NCI-H2171 treated with DMSO at 0.1 percent for 48 hours (cell line): Measurements from ENCODE around the gene SCYL1.
A peak's percentile ranks its signal among the peaks of the same experiment; 100 is the strongest.
"Not testable (repeated sequence)": the region's sequence is repeated elsewhere in the genome, so short reads cannot be mapped to it uniquely, and the experiment has no call there.

Experiments used
- DNase-seq: peaks from one replicate; lab custom pipeline; 2025; lab: John Stamatoyannopoulos, UW

SCYL1 gene

DNA sequence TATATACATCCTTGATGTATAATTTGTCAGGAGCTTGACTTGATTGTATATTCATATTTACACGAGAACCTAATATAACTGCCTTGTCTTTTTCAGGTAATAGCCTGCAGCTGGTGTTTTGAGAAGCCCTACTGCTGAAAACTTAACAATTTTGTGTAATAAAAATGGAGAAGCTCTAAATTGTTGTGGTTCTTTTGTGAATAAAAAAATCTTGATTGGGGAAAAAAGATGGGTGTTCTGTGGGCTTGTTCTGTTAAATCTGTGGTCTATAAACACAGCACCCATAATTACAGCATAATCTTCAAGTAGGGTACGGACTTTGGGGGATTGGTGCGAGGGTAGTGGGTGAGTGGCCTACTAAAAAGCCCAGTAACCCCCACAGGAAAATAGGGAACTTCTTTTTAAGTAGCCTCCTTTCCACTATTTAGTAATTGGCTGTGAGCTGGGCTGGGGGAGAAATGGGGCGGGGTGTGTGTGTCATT lies 18.6 kb upstream of the SCYL1 start:
- peak; percentile 58 for DNase-seq

DNA sequence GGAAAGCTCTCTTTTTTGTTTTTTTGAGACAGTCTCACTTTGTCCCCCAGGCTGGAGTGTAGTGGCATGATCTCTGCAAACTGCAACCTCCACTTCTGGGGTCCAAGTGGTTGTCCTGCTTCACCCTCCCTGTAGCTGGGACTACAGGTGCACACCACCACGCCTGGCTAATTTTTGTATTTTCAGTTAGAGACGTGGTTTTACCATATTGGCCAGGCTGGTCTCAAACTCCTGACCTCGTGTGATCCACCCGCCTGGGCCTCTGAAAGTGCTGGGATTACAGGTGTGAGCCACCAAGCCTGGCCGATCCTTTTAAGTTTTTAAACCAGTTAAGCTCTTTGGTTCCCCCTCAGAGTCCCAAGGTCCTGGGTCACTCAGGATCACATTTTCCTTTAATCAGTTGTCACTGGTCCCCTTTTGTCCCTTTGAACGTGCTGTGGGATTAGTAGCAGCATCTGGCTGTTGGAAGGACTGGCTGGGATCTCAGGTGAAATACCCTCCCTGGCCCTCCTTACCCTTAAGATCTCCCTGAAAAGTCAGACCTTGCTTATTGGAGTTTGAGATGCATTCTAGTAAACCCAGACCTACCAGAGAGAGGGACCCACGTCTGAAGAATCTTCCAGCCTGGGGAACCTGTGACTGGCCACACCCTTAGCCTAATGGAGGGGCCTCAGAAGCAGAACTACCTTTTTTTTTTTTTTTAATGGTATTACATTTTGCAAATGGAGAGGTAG lies 17.9 kb upstream of the SCYL1 start:
- peak; percentile 90 for DNase-seq

DNA sequence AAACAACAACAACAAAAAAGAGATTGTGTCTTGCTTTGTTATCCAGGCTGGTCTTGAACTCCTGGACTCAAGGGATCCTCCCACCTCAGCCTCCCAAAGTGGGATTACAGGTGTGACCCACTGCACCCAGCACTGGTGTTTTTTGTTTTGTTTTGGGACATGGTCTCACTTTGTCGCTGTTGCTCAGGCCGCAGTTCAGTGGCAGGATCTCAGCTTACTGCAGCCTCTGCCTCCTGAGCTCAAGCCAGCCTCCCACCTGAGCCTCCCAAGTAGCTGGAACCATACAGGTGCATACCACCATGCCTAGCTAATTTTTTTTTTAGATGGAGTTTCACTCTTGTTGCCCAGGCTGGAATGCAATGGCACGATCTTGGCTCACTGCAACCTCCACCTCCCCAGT lies 12.6 kb upstream of the SCYL1 start:
- not testable (repeated sequence) for DNase-seq

DNA sequence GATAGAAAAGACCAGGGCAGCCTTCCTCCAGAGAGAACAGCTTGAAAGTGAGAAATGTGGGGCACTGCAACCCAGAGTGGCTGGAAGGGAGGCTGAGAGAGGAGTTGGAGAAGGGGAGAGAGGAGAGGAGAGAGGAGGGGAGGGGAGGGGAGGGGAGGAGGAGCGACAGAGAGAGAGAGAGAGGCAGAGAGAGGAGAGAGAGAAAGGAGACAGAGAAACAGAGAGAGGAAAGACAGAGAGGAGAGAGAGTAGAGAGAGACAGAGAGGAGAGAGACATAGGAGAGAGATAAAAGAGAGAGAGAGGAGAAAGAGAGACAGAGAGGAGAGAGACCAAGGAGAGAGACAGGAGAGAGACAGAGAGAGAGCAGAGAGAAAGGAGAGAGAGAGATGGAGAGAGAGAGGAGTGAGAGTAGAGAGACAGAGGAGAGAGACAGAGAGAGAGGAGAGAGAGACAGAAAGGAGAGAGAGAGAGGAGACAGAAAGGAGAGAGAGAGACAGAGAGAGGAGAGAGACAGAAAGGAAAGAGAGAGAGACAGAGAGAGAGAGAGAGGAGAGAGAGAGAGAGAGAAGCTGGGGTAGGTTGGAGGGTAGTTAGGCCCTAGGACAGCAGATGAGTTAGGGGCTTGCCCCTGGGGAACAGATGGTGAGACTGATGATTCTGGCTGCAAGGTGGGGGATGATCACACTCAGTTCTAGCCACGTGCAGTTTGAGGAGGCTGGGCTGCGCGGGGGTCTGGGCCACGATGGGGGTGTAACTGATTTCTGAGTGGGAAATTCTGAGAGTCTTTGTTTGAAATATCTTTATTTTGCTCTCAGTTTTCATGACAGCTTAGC lies 8.5 kb upstream of the SCYL1 start:
- DNase-seq, result peak; percentile 10

DNA sequence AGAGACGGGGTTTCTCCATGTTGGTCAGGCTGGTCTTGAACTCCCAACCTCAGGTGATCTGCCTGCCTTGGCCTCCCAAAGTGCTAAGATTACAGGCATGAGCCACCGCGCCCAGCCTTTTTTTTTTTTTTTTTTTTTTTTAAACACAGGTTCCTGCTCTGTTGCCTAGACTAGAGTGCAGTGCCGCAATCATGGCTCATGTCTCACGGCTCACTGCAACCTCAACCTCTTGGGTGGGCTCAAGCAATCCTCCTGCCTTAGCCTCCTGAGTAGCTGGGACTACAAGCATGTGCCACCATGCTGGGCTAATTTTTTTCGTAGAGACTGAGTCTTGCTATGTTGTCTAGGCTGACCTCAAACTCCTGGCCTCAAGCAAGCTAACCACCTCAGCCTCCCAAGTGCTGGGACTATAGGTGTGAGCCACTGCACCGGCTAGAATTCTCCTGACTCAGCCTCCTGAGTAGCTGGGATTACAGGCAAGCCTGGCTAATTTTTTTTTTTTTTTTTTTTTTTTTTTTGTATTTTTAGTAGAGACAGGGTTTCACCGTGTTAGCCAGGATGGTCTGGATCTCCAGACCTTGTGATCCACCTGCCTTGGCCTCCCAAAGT lies 5.8 kb upstream of the SCYL1 start:
- DNase-seq, result not testable (repeated sequence)

DNA sequence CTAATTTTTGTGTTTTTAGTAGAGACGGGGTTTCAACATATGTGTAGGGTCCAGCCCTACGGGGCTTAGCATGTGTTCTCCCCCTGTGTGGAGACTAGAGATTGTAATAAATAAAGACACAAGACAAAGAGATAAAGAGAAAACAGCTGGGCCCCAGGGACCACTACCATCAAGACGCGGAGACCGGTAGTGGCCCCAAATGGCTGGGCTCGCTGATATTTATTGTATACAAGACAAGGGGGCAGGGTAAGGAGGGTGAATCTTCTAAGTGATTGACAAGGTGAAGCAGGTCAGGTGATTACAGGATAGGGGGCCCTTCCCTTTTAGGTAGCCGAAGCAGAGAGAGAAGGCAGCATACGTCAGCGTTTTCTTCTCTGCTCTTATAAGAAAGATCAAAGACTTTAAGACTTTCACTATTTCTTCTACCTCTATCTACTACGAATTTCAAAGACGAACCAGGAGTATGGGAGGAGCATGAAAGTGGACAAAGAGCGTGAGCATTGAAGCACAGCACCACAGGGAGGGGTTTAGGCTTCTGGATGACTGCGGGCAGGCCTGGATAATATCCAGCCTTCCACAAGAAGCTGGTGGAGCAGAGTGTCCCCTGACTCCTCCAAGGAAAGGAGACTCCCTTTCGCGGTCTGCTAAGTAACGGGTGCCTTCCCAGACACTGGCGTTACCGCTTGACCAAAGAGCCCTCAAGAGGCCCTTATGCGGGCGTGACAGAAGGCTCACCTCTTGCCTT lies 2.9 kb upstream of the SCYL1 start:
- not testable (repeated sequence) for DNase-seq

DNA sequence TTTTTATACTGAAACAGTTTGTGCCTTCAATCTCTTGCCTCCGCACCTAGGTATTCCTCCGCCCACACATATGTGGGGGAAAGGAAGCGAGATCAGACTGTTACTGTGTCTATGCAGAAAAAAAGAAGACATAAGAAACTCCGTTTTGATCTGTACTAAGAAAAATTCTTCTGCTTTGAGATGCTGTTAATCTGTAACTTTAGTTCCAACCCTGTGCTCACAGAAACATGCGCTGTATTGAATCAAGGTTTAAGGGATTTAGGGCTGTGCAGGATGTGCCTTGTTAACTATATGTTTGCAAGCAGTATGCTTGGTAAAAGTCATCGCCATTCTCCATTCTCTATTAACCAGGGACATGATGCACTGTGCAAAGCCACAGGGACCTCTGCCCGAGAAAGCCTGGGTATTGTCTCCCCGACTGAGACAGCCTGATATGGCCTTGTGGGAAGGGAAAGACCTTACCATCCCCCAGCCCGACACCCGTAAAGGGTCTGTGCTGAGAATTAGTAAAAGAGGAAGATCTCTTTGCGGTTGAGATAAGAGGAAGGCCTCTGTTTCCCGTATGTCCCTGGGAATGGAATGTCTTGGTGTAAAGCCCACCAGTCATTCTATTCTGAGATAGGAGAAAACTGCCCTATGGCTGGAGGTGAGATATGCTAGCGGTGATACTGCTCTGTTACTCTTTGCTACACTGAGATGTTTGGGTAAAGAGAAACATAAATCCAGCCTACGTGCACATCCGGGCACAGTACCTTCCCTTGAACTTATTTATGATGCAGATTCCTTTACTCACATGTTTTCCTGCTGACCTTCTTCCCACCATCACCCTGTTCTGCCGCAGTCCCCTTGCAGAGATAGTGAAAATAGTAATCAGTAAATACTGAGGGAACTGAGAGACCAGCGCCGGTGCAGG lies 1.9 kb upstream of the SCYL1 start:
- DNase-seq, result not testable (repeated sequence)

DNA sequence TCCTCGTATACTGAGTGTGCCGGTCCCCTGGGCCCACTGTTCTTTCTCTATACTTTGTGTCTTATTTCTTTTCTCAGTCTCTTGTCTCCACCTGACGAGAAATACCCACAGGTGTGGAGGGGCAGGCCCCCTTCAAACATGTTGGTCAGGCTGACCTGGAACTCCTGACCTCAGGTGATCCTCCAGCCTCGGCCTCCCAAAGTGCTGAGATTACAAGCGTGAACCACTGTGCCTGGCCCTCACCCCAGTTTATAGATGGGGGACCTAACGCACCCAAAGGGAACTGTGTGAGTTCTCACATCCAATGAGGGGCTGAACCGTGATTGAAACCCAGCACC lies 1.3 kb upstream of the SCYL1 start:
- not testable (repeated sequence) for DNase-seq

DNA sequence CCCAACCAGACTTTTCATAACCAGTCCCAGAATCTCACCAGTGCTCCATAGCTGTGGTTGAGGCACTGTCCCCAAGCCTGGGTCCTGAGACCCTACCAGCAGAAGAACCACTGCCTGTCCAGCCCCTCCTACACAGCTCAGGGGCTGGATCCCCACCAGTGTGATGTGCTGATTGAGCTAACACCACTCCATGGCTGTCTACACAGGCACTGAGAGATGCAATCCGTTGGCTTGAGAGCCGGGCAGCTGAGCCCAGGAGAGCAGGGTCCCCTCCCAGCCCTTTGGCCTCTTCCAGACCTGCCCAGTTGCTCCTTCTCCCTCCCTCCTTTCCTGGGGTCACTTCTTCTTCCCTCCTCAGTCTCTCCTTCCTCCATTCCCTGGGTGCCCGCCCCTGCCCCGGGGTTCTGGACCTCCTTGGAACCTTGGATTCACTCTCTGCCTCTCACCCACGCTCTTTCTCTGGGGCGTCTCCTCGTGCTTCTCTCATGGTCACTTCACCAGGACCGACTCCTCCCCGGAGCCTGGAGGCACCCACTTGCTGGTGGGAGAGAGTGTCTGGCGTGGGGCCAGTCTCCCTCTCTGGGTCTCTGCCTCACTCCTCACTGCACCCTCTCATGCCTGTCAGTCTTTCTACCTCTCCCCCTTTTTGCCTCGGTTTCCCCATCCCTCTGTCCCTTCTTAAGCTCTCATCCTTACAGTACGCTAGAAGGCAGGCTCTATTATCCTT lies 706 bp upstream of the SCYL1 start:
- no peak for DNase-seq

DNA sequence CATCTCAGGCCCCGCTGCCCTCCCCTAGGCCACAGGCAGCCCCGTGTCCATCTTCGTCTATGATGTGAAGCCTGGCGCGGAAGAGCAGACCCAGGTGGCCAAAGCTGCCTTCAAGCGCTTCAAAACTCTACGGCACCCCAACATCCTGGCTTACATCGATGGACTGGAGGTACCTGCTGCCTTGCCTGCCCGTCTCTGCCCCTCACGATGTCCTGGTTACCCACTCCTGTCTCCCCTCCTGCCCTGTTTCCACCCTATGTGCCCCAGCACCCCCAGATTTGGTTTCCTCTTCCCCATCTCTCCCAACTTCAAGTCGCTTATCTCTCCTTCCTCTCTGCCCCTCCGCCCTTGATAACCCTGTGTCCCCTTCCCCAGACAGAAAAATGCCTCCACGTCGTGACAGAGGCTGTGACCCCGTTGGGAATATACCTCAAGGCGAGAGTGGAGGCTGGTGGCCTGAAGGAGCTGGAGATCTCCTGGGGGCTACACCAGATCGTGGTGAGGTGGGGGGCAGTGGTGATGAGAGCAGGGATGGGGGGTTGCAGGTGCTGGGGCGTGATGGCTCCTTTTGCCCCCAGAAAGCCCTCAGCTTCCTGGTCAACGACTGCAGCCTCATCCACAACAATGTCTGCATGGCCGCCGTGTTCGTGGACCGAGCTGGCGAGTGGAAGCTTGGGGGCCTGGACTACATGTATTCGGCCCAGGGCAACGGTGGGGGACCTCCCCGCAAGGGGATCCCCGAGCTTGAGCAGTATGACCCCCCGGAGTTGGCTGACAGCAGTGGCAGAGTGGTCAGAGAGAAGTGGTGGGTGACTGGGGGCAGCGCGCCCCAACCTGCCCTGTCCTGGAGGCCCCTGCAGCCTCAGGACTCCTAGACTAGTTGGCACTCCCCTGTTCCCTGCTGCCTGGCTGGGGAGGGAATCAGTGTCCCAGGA lies 930 bp downstream of the SCYL1 start:
- DNase-seq, result no peak

DNA sequence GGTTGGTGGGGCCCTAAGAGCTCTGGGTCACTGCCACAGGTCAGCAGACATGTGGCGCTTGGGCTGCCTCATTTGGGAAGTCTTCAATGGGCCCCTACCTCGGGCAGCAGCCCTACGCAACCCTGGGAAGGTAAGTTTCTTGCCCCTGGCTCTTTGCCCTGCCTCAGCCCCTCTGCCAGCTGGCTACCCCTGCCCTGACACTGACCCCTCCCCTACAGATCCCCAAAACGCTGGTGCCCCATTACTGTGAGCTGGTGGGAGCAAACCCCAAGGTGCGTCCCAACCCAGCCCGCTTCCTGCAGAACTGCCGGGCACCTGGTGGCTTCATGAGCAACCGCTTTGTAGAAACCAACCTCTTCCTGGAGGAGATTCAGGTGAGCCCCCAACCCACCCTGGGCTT lies 1.9 kb downstream of the SCYL1 start:
- no peak for DNase-seq

DNA sequence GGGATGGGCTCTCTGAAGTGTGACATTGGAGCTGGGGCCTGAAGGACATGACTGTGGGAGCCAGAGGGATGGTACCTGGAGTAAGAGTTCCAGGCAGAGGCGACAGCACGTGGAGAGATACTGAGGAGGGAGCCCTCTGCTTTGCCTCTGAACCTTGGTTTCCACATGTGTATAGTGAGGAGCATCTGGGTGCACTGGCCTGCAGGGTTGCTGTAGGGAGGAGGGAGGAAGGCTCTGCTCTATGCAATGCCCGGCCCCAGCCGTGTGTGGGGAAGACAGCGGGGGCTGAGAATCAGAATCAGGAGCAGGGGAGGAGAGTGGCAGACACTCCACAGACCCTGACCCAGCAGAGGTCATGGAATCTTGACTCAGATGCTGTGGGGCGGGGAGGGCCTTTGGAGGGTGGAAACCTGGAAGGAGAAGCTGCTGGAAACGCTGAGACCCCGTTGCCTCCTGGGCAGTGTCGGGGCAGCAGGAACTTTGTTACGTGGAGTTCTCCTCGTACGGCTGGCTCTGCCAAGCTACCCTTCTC lies 4.0 kb downstream of the SCYL1 start:
- no peak for DNase-seq

DNA sequence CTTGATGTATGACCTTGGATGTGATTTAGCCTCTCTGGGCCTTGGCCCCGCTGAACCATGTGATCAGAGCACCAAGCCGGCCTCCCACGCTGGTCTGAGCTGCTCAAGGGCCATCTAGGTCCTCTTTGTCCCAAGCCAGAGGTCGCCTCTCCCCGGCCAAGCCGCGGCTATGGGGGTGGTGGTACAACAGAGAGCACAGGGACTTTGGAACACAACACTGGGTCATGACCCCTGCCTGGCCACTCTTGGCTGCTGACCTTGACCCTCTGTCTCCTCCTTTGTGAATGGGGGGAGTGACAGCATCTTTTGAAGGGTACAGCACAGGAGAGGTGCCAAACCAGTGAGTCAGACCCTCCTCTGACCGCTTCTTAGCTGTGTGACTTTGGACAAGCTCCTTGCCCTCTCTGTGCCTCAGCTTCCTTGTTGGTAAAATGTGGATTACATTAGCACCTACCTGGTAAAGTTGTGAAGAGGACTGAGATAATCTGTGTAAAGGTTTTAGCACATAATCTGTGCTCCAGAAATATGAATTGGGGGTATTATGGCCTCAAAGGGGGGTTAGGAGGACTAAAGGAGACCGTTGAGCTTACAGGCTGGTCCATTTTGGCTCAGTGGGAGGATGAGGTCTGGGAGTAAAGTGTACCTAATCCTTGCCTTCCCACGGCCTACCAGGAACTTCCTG lies 4.7 kb downstream of the SCYL1 start:
- no peak for DNase-seq

DNA sequence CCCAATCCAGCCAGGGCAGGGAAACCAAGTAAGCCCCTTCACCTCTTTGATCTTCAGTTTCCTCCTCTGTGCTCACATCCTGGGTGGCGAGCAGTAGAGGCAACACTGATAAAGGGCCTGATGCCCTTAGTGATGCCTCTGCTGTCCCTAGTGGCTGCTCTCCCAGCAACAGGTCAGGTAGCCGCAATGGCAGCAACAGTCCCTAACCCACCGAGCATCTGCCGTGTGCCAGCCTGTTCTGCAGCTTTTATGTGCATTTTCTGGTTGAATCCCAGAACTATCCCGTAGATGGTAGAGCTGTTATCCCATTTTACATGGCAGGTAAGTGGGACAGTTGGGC lies 5.2 kb downstream of the SCYL1 start:
- no peak for DNase-seq

DNA sequence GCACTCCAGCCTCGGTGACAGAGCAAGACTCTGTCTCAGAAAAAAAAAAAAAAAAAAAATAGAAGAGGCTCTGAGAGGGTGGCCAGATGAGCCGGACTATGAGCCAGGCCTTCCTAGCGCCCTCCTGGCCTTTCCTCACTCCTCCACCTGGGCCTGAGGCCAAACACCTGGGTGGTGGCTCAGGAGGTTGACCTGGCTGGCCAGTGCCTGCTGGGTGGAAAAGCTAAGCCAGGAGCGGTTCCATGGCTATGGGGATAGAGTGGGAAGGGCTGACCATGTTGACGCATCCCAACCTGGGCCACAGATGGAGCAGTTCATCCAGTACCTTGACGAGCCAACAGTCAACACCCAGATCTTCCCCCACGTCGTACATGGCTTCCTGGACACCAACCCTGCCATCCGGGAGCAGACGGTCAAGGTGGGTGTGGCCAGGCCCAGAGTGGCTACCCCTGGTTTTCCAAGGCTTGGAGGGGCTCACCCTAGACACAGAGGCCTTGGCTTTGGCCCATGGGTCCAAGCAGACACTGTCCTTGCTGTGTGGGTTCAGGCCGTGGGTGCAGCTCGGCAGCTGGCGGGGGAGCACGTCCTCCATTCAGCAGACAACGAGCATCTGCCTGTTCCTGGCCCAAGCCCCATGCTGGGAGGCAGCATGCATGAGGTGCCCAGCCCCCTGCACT lies 7.6 kb downstream of the SCYL1 start:
- DNase-seq, result no peak

DNA sequence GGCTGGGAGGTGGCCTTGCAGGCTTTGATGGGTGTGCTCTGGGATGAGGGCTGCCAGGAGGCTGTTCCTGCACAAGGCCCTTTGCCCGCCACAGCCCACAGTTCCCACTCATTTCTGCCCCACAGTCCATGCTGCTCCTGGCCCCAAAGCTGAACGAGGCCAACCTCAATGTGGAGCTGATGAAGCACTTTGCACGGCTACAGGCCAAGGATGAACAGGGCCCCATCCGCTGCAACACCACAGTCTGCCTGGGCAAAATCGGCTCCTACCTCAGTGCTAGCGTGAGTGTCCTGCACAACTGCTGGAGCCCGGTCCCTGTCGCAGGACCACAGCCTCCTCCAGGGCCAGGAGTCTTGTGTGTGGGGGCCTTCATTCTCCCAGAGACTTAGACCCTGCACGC lies 10.2 kb downstream of the SCYL1 start:
- no peak for DNase-seq

DNA sequence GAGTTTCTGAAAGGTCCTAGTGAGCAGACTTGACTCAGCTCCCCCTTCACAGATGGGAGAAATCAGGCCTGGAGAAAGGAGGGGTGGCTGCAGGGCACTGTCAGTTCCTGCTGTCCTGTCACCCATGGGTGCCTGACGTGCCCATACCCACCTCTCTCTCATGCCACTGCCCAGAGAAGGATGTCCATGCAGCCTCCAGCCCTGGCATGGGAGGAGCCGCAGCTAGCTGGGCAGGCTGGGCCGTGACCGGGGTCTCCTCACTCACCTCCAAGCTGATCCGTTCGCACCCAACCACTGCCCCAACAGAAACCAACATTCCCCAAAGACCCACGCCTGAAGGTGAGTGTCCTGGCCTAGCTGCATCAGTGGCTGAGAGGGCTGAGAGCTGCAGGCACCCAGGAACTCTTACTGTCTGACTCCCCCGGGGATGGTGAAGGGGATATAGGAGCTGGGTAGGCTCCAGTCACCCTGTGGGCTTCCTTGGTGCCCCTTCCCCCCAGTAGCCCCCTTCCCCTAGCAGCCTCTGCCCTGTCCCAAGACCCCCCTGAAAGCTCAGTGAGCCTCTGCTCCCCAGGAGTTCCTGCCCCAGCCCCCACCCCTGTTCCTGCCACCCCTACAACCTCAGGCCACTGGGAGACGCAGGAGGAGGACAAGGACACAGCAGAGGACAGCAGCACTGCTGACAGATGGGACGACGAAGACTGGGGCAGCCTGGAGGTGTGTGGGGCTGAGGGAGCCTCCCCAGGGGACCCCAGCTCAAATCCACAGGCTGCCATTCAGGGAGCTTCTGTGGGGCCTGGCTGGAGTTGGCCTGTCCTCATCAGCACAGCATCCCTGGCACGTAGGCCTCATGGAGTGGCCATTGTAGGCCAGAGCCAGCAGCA lies 11.8 kb downstream of the SCYL1 start:
- peak; percentile 8 for DNase-seq
